OCI-LY3 (cell line): ENCODE data around the gene ANKRD39.

Experiments used
- H2AFZ ChIP-seq: fragments of 200-600, 300-600 bp; shearing (Covaris generic); 2 replicates; pipeline ENCODE4 v1.6.0; 2014; ENCODE audit warnings: antibody characterized with exemption, low read depth, low read length
- H3K27ac ChIP-seq: fragments of 200-600, 300-600 bp; sonication (generic); 2 replicates; pipeline ENCODE4 v1.5.1; 2014; ENCODE audit warnings: mild to moderate bottlenecking, low read length, moderate library complexity, mixed read lengths
- H3K27me3 ChIP-seq: fragments of 200-600, 300-600 bp; sonication (generic); 2 replicates; pipeline ENCODE4 v1.6.1; 2014; ENCODE audit warnings: low read depth, low read length, mixed read lengths
- H3K36me3 ChIP-seq: fragments of 200-600, 300-600 bp; sonication (generic); replicated peaks from 2 replicates; pipeline ENCODE3; 2014; ENCODE audit warnings: low read depth, low read length, mixed read lengths
- H3K4me1 ChIP-seq: fragments of 300-600, 200-600 bp; sonication (generic); 2 replicates; pipeline ENCODE4 v1.6.1; 2014; ENCODE audit warnings: low read length, mixed read lengths
- H3K4me2 ChIP-seq: fragments of 200-600, 300-600 bp; sonication (generic); 2 replicates; pipeline ENCODE4 v1.6.1; 2014; ENCODE audit warnings: low read length, mixed read lengths
- H3K4me3 ChIP-seq: fragments of 300-600, 200-600 bp; sonication (generic); 2 replicates; pipeline ENCODE4 v1.5.1; 2014; ENCODE audit warnings: antibody characterized with exemption, mild to moderate bottlenecking, low read length, moderate library complexity
- H3K79me2 ChIP-seq: fragments of 300-600, 200-600 bp; shearing (Covaris generic); 2 replicates; pipeline ENCODE4 v1.6.1; 2014; ENCODE audit warnings: mild to moderate bottlenecking, low read length, mixed read lengths
- H3K9ac ChIP-seq: fragments of 300-600, 200-600 bp; shearing (Covaris generic); 2 replicates; pipeline ENCODE4 v1.6.0; 2014; ENCODE audit warnings: mild to moderate bottlenecking, low read length, moderate library complexity
- H3K9me3 ChIP-seq: fragments of 200-600, 300-600 bp; shearing (Covaris generic); 2 replicates; pipeline ENCODE4 v1.6.1; 2014; ENCODE audit warnings: low read length, mixed read lengths; ENCODE audit not compliant: insufficient read depth
- H4K20me1 ChIP-seq: fragments of 200-600, 300-600 bp; sonication (generic); 2 replicates; pipeline ENCODE4 v1.6.1; 2016; ENCODE audit warnings: low read length, mixed read lengths; ENCODE audit not compliant: insufficient read depth
- EZH2phosphoT487 ChIP-seq: fragments of 200-600 bp; shearing (Covaris generic); IDR thresholded peaks from 2 replicates; pipeline ENCODE4 v1.6.1; 2018; ENCODE audit warnings: antibody characterized with exemption, mixed run types, low read depth
- TF ChIP-seq, protein P1 (sequence below): fragments of 200-600, 300-600 bp; sonication (generic); IDR thresholded peaks from 2 replicates; pipeline ENCODE4 v1.5.1; 2014; ENCODE audit warnings: antibody characterized with exemption, low read length, low read depth

Gene ANKRD39

DNA sequence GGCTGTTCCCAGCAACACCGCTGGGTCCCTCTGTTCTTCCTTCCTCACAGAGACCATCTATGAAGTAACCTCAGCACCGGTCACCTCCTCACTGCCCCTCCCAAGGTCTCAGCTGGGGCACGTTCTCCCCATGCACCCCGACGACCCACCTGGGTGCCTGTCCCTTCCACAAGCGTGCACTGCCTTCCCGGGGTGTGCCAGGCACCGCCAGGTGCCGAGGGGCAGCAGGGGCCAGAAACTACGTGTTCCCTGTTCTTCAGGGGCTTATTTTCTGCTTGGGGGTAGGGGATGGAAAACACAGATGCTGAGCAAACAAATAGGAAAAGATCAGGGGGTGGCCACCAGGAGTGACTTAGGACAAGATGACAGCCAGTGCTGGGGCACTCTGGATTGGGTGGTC lies 42.4 kb upstream of the ANKRD39 start:
- TF ChIP-seq, protein P1, sequence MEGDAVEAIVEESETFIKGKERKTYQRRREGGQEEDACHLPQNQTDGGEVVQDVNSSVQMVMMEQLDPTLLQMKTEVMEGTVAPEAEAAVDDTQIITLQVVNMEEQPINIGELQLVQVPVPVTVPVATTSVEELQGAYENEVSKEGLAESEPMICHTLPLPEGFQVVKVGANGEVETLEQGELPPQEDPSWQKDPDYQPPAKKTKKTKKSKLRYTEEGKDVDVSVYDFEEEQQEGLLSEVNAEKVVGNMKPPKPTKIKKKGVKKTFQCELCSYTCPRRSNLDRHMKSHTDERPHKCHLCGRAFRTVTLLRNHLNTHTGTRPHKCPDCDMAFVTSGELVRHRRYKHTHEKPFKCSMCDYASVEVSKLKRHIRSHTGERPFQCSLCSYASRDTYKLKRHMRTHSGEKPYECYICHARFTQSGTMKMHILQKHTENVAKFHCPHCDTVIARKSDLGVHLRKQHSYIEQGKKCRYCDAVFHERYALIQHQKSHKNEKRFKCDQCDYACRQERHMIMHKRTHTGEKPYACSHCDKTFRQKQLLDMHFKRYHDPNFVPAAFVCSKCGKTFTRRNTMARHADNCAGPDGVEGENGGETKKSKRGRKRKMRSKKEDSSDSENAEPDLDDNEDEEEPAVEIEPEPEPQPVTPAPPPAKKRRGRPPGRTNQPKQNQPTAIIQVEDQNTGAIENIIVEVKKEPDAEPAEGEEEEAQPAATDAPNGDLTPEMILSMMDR, result no peak
- TF ChIP-seq EZH2phosphoT487, result no peak
- Histone ChIP-seq H3K27ac (no peak overlapping the region), H3K9ac (no peak overlapping the region), H3K4me3 (no peak overlapping the region), H2AFZ (no peak overlapping the region), H3K4me1 (no peaks in the 10 kb centered on the region), H3K9me3 (no peaks in the 10 kb centered on the region), H4K20me1 (no peaks in the 10 kb centered on the region), H3K4me2 (no peak overlapping the region), H3K79me2 (no peaks in the 10 kb centered on the region), H3K27me3 (no peaks in the 10 kb centered on the region), H3K36me3 (no peaks in the 10 kb centered on the region)

DNA sequence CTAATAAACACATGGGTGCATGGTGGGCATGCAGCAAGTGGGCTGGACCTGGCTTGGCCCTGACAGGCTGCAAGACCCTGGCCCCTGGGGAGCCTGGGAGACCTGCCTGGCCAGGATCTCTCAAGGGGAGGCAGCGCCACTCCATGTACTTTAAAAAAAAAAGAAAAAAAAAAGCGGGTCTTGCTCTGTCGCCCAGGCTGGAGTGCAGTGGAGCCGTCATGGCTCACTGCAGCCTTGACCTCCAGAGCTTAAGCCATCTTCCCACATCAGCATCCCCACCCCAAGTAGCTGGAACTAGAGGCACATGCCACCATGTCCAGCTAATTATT lies 41.6 kb upstream of the ANKRD39 start:
- Histone ChIP-seq H3K9ac (no peak overlapping the region), H3K79me2 (no peaks in the 10 kb centered on the region), H3K9me3 (no peaks in the 10 kb centered on the region), H3K4me3 (no peak overlapping the region), H3K4me1 (no peaks in the 10 kb centered on the region), H3K4me2 (no peak overlapping the region), H3K27ac (no peak overlapping the region), H3K36me3 (no peaks in the 10 kb centered on the region), H4K20me1 (no peaks in the 10 kb centered on the region), H3K27me3 (no peaks in the 10 kb centered on the region), H2AFZ (no peak overlapping the region)
- TF ChIP-seq, protein P1, result no peak
- TF ChIP-seq EZH2phosphoT487, result no peak

DNA sequence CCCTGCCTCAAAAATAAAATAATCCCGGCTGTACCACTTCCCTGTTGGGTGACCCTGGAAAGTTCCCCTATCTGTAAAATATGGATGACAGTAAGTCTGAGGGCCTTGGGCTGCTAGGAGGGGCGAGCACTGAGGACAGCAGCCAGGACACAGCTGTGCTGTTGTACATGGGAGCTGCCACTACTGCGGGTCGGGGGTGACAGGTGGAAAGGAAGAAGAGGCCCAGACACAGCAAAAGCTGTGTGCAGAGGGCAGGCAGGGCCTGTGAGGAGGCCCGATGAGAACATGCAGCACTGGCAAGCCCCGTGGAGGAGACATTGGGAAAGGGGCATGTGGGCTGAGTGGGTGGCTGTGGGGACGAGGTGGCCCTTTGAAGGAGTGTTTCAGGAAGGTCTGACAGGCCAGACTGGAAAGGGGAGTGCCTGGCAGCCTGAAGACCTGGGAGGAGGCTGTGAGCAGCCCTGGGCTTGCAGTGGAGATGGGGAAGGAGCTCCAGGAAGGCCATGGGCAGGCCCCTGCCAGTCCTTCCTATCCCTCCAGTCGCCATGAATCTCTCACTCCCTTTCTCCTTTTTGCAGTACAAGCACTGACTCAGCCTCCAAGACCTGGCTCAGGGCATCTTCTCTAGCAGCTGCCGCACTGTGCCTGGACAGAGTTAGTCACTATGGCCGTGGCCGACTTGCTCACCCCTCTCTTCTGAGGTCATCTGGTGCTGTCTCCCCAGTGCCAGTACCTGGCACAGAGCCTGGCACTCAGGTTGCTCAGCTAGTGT lies 41.0 kb upstream of the ANKRD39 start:
- no peaks in the 10 kb centered on the region for H4K20me1 ChIP-seq
- H3K9me3 ChIP-seq, result no peaks in the 10 kb centered on the region
- H3K27ac ChIP-seq, result no peak overlapping the region
- H3K36me3 ChIP-seq, result no peaks in the 10 kb centered on the region
- TF ChIP-seq, protein P1, result no peak
- no peak for TF ChIP-seq EZH2phosphoT487
- H3K4me2 ChIP-seq, result no peak overlapping the region
- no peak overlapping the region for H2AFZ ChIP-seq
- no peak overlapping the region for H3K9ac ChIP-seq
- no peak overlapping the region for H3K4me3 ChIP-seq
- H3K27me3 ChIP-seq, result no peaks in the 10 kb centered on the region
- no peaks in the 10 kb centered on the region for H3K79me2 ChIP-seq
- no peaks in the 10 kb centered on the region for H3K4me1 ChIP-seq

DNA sequence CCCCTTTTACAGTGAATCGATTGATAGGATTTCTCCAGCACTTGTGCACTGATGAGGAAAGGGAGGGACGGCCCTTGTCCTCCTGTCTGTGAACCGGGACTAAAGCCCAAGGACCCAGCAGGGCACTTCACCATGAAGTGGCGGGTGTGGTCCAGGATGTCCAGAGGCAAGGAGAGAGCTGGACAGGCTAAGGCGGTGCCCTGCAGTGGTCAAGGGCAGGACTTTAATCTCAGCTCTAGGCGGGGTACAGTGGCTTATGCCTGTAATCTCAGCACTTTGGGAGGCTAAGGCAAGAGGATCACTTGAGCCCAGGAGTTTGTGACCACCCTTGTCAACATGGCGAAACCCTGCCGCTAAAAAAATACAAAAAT lies 40.3 kb upstream of the ANKRD39 start:
- no peaks in the 10 kb centered on the region for H3K9me3 ChIP-seq

More for the DNA sequence above, 40.3 kb upstream of the ANKRD39 start:
- Histone ChIP-seq H3K9ac (no peak overlapping the region), H3K27me3 (no peaks in the 10 kb centered on the region), H3K4me2 (no peak overlapping the region), H2AFZ (no peak overlapping the region), H3K4me1 (no peaks in the 10 kb centered on the region), H4K20me1 (no peaks in the 10 kb centered on the region), H3K4me3 (no peak overlapping the region), H3K36me3 (no peaks in the 10 kb centered on the region), H3K79me2 (no peaks in the 10 kb centered on the region), H3K27ac (no peak overlapping the region)
- TF ChIP-seq, protein P1, result no peak
- TF ChIP-seq EZH2phosphoT487, result no peak
